EL (cell line): ENCODE results near the gene TSHZ2.
"Not testable (repeated sequence)": the region's sequence is repeated elsewhere in the genome, so short reads cannot be mapped to it uniquely, and the experiment has no call there.

Experiments used
- DNase-seq: peaks from one replicate; pipeline ENCODE4 v3.0.0-alpha.2; 2016

Gene TSHZ2

GRCh38 chr20:53402233-53403005 lies 430.3 kb downstream of the TSHZ2 start:
- DNase-seq, result no peak

- DNase-seq, result no peak
These were observed 430.9 kb downstream of the TSHZ2 start for GRCh38 chr20:53403029-53403428.

- DNase-seq, result no peak
These were observed 433.0 kb downstream of the TSHZ2 start for GRCh38 chr20:53405139-53405538.

GRCh38 chr20:53406580-53406979 lies 434.4 kb downstream of the TSHZ2 start:
- no peak for DNase-seq

GRCh38 chr20:53408691-53409446 lies 436.7 kb downstream of the TSHZ2 start:
- DNase-seq, result no peak

GRCh38 chr20:53409447-53409717 lies 437.2 kb downstream of the TSHZ2 start:
- no peak for DNase-seq

- DNase-seq, result no peak
These were observed 439.0 kb downstream of the TSHZ2 start for GRCh38 chr20:53411129-53411528.

GRCh38 chr20:53411891-53412290 lies 439.7 kb downstream of the TSHZ2 start:
- no peak for DNase-seq

- DNase-seq, result no peak
These were observed 440.5 kb downstream of the TSHZ2 start for GRCh38 chr20:53412577-53413185.

GRCh38 chr20:53413186-53413631 lies 441.1 kb downstream of the TSHZ2 start:
- DNase-seq, result no peak

GRCh38 chr20:53413845-53414244 lies 441.7 kb downstream of the TSHZ2 start:
- not testable (repeated sequence) for DNase-seq

- DNase-seq, result no peak
These were observed 447.7 kb downstream of the TSHZ2 start for GRCh38 chr20:53419693-53420460.

GRCh38 chr20:53421343-53421742 lies 449.2 kb downstream of the TSHZ2 start:
- DNase-seq, result no peak

GRCh38 chr20:53422039-53422438 lies 449.9 kb downstream of the TSHZ2 start:
- DNase-seq, result no peak

GRCh38 chr20:53423587-53424146 lies 451.5 kb downstream of the TSHZ2 start:
- DNase-seq, result no peak

- no peak for DNase-seq
These were observed 453.3 kb downstream of the TSHZ2 start for GRCh38 chr20:53425481-53425880.

GRCh38 chr20:53425941-53426340 lies 453.8 kb downstream of the TSHZ2 start:
- DNase-seq, result no peak

- no peak for DNase-seq
These were observed 454.7 kb downstream of the TSHZ2 start for GRCh38 chr20:53426766-53427312.

- no peak for DNase-seq
These were observed 455.8 kb downstream of the TSHZ2 start for GRCh38 chr20:53427951-53428350.

GRCh38 chr20:53428588-53428987 lies 456.4 kb downstream of the TSHZ2 start:
- DNase-seq, result no peak

- no peak for DNase-seq
These were observed 456.8 kb downstream of the TSHZ2 start for GRCh38 chr20:53428996-53429395.

- DNase-seq, result no peak
These were observed 462.5 kb downstream of the TSHZ2 start for GRCh38 chr20:53434662-53435061.

GRCh38 chr20:53436927-53437326 lies 464.8 kb downstream of the TSHZ2 start:
- not testable (repeated sequence) for DNase-seq
